Measurements from ENCODE around the gene RALGAPA2.

The RALGAPA2 gene

GRCh38 chr20:20492521-20493332, 219.7 kb downstream of the RALGAPA2 start:
- no peak for DNase-seq

DNA sequence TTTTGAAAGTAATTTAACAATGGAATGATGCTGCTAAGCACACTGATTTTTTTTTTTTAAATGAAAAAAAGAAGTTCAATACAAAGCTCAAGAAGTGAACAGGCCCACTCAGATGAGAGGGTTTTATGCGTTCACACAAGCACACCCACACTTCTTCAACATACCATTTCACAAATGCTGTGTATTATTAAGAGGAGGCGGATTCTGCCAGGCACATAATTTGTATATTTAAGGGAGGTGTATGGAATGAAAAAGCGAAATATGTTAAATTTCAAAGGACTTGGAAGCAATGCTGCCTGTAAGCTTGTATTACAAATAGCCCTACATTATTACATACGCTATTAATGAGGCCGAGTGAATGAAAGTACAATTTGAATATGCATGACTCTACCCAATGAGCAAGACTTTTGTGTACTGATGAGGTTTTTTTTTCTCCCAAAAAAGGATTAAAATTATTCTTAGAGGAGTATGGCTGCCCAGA, 220.6 kb downstream of the RALGAPA2 start:
- no peak for DNase-seq

GRCh38 chr20:20491110-20491783, 221.2 kb downstream of the RALGAPA2 start:
- no peak for DNase-seq

DNA sequence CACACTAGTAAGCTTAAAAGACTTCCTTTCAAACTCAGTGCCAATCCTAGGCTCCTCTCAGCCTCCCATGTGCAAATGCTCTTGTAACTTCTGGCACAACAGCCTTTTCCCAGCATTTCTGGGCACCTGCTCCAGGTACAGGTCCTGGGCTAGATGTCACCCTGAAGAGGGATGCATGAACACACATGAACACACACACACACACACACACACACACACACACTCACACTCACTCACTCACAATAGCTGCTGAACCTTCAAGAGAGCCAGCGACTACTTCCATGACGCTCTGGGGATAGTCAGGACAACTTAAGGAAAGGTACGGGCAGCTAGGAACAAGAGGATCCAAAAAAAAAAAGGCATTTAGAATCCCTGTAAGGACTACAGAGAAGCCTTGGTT, 221.8 kb downstream of the RALGAPA2 start:
- DNase-seq, result no peak

- no peak for DNase-seq
Observed at GRCh38 chr20:20489648-20490341, 222.6 kb downstream of the RALGAPA2 start.

DNA sequence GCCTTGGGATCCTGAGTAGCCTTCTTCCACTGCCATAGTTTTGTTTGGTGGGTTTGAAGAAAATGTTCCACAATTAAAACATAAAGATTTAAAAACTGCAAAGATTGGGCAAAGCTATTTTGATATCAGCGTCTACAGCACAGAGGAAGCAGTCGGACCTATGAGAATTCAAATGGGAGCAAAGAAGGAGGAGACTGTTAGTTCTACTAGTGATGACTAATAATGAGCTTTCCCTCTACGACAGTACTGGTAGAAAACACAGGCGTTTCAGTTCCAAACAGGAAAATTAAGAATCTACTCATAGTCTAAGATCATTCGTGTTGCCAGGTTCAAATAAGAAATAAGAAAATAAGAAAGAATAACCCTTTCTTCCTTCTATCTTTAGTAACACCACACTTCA, 223.4 kb downstream of the RALGAPA2 start:
- DNase-seq, result no peak

DNA sequence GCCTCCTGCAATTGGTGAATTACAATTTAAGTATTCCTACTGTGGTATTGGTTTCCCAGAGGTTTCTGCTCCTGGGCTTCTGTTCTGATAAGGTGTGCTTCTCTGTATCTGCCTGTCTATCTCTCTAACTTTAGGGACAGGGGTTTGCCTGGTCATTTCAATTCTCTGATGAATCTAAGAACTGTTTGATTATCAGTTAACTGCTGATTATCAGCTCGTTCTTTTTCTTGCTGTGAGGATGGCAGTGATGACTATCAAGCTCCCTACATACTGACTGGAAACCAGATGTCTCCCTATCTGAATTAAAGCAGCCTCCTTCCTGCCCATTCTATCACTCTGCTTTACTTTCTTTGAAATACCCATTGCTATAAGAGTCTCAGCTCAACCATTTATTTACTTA, 224.1 kb downstream of the RALGAPA2 start:
- DNase-seq, result no peak

GRCh38 chr20:20487811-20488210, 224.6 kb downstream of the RALGAPA2 start:
- no peak for DNase-seq

DNA sequence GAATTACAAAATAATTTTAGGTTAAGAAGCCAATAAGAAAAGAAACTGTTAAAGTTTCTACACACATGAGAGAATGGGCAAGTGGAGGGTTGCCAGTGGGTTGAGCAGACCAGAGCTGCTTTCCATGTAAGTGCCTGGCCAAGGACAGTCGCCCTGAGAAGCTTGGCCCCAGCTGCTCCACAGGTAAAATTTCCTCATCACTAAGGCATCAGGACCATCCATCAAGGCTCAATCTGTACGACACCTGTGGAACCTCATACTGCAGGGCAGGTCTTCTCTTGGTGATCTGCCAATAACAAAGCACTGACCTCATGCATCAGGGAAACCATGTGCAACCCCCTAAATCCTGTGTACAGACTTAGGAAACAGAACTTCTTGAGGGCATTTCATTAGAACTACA, 229.1 kb downstream of the RALGAPA2 start:
- no peak for DNase-seq

- no peak for DNase-seq
Observed at GRCh38 chr20:20482453-20482852, 230.0 kb downstream of the RALGAPA2 start.

GRCh38 chr20:20480689-20481088, 231.8 kb downstream of the RALGAPA2 start:
- DNase-seq, result no peak

- DNase-seq, result no peak
Observed at GRCh38 chr20:20480126-20480525, 232.3 kb downstream of the RALGAPA2 start.

DNA sequence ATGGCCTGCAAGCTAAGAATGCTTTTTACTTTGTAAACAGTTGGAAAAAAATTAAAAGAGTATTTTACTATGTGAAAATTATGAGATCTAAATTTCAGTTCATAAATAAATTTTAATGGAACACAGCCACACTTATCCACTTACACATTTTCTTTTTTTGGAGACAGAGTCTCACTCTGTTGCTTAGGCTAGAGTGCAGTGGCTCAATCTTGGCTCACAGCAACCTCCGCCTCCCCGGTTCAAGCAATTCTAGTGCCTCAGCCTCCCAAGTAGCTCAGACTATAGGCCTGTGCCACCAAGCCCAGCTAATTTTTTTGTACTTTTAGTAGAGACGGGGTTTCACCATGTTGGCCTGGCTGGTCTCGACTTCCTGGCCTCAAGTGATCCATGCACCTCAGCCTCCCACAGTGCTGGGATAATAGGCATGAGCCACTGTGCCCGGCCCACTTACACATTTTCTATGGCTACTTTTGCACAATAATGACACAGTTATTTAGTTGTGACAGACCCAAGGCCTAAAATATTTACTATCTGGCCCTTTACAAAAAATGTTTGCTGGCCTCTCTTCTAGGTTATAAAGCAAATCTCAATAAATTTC, 234.9 kb downstream of the RALGAPA2 start:
- no peak for DNase-seq

- no peak for DNase-seq
Observed at GRCh38 chr20:20476504-20476903, 235.9 kb downstream of the RALGAPA2 start.

- DNase-seq, result no peak
Observed at GRCh38 chr20:20473657-20474056, 238.8 kb downstream of the RALGAPA2 start.

DNA sequence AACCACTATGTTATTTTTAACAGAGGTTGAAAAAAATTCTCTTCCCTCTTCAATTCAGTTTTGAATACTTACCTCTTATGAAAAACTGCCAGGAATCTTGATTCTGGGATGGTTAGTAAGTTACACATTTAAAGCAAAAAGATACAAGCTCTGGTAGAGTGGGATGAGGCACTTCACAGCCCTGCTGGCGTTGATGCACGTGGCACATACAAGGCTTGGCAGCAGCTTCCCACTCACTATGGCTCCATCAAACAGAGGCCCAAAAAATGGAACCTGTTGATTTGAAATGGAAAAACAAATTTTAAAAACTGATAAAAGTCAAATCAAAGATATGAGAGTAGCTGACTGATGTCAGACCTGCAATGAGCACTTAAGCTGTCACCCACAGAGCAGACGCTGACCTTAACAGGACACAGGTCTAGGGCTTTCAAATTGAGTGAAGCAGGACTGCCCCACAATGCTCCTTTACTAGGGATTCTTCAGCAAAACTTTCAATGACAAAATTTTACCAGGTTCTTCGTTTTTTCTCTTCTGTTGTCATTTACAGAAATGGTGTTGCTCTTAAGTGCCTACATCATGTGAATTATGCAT, 239.7 kb downstream of the RALGAPA2 start:
- no peak for DNase-seq

GRCh38 chr20:20466341-20466879, 246.0 kb downstream of the RALGAPA2 start:
- no peak for DNase-seq

DNA sequence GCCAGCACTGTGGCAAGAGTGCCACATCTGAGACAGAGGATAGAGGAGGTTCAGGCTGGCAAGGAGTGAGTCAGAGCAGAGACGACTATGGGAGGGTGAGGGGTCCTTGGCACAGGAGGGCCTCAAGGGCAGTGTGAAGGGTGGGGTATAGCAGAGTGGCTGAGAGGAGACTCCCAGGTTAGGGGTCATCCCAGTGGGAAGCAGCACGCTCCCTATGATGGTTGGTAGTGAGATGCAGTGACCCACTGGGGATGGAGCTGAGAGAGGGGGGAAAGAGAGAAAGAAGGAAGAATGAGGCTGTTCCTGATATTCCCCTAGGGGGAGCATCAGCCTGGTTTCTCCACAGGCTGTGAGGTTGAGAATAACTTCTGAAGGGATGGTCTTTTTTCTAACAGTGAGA, 247.2 kb downstream of the RALGAPA2 start:
- DNase-seq, result no peak

DNA sequence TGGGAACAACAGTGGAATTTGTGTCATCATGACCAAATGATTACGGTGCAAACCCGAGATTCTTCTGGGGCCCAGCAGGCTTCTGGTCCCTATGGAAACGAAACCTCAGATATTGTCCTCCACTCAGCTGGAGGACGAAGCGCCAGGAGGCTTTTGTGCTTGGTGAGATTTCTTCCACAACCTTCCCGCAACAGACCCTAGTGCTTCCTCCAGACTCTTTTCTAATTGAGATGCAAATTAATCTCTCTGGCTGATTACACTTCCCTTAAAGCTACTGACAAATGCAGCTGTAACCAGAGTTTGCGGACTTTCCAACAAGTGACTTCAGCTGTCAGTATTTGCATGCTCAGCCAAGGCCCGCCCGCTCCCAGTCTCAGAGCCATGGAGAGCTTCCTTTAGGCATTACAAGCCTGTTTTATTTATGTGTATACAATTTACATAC, 248.5 kb downstream of the RALGAPA2 start:
- DNase-seq, result no peak

- DNase-seq, result no peak
Observed at GRCh38 chr20:20462185-20462584, 250.3 kb downstream of the RALGAPA2 start.

GRCh38 chr20:20461551-20461950, 250.9 kb downstream of the RALGAPA2 start:
- DNase-seq, result no peak

GRCh38 chr20:20459726-20460125, 252.7 kb downstream of the RALGAPA2 start:
- DNase-seq, result no peak
